ENCODE results near the gene PALM. TPM values are rescaled to one million over a fixed set of nuclear protein-coding genes. Genes with fewer than 3 reads are reported as not detected.
"Not testable (repeated sequence)": the region's sequence is repeated elsewhere in the genome, so short reads cannot be mapped to it uniquely, and the experiment has no call there.

PALM gene
- total RNA-seq, 1 donor from 2014 or later: 60.0 TPM

DNA sequence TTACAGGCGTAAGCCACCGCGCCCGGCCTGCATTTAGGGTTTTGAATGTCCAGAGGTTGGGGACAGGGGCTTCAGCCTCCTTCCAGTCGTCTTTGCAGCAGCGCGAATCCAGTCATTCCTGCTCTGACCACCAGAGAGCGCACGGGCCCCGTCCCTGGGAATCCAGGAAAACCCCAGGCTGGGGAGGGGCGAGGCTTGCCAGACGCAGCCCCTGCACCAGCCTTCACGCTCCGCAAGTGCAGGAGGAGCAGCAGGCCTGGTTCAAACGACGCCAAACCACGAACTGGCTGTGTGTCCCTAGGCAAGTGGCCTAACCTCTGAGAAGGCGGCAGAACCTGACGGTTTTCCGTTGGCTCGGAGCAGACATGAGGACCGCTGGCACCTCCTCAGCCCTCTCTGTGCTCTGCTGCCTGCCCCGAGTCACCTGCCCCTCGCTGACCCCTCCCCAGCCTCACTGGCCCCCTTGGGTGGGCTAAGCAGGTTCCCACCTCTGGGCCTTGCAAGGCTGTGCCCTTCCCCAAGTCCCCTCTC lies 43.8 kb upstream of the PALM start:
- Histone ChIP-seq H3K27ac (ENCODE audit: low read depth, low read length) (no peak overlapping the region), H3K36me3 (ENCODE audit: insufficient read depth, low read length) (no peaks in the 10 kb centered on the region), H3K9ac (ENCODE audit: low read length) (no peak overlapping the region), H3K4me3 (ENCODE audit: insufficient read depth, low read depth, low read length) (no peak overlapping the region), H3K79me2 (ENCODE audit: insufficient read depth, low read length) (peaks cover 33% of the 10 kb centered on the region), H3K9me3 (ENCODE audit: insufficient read depth, low read depth, low read length) (peaks cover 3% of the 10 kb centered on the region), H3K27me3 (ENCODE audit: insufficient read depth, low read length) (no peaks in the 10 kb centered on the region), H4K20me1 (ENCODE audit: insufficient read depth, low read length) (peaks cover 21% of the 10 kb centered on the region), H3K4me2 (ENCODE audit: low read length) (peak overlapping the region; percentile 74), H2AFZ (ENCODE audit: low read depth, low read length) (peak overlapping the region; percentile 77), H3K4me1 (ENCODE audit: insufficient read depth, low read length) (peaks cover 26% of the 10 kb centered on the region)
- H3K9me3 Mint-ChIP-seq (ENCODE audit: unreplicated experiment): peaks cover 10% of the 10 kb centered on the region
- DNase-seq (ENCODE audit: low read depth) (peak; percentile 46), FAIRE-seq (no peak)
- H3K4me1 Mint-ChIP-seq (ENCODE audit: low read depth, unreplicated experiment): peaks cover 5% of the 10 kb centered on the region
- H3K4me3 Mint-ChIP-seq (ENCODE audit: unreplicated experiment): peak overlapping the region; percentile 79
- TF ChIP-seq, protein P1, sequence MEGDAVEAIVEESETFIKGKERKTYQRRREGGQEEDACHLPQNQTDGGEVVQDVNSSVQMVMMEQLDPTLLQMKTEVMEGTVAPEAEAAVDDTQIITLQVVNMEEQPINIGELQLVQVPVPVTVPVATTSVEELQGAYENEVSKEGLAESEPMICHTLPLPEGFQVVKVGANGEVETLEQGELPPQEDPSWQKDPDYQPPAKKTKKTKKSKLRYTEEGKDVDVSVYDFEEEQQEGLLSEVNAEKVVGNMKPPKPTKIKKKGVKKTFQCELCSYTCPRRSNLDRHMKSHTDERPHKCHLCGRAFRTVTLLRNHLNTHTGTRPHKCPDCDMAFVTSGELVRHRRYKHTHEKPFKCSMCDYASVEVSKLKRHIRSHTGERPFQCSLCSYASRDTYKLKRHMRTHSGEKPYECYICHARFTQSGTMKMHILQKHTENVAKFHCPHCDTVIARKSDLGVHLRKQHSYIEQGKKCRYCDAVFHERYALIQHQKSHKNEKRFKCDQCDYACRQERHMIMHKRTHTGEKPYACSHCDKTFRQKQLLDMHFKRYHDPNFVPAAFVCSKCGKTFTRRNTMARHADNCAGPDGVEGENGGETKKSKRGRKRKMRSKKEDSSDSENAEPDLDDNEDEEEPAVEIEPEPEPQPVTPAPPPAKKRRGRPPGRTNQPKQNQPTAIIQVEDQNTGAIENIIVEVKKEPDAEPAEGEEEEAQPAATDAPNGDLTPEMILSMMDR (IDR thresholded peaks at IDR 0.05; ENCODE audit: insufficient read depth, low read depth, low read length): peak; percentile 72
- TF ChIP-seq EZH2 (IDR thresholded peaks at IDR 0.05; ENCODE audit: insufficient read depth, low read length): no peak
- H3K27ac Mint-ChIP-seq (ENCODE audit: unreplicated experiment): no peak overlapping the region
- H3K27me3 Mint-ChIP-seq (ENCODE audit: low read depth, unreplicated experiment): no peaks in the 10 kb centered on the region
- H3K36me3 Mint-ChIP-seq (ENCODE audit: low read depth, unreplicated experiment): peaks cover 8% of the 10 kb centered on the region

DNA sequence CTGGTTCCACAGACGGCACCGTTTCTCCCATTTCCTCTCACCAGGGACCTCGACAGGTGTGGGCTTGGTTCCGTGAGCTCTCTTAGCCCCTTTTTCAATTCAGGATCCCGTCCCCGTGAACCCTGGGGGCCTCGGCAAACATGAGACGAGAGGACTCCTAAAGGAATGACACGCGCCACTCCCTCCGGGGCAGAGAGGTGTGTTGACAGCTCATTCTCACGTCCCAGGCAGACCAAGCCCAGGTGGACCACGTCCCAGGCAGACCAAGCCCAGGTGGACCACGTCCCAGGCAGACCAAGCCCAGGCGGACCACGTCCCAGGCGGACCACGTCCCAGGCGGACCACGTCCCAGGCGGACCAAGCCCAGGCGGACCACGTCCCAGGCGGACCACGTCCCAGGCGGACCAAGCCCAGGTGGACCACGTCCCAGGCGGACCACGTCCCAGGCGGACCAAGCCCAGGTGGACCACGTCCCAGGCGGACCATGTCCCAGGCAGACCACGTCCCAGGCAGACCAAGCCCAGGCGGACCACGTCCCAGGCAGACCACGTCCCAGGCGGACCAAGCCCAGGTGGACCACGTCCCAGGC lies 41.7 kb upstream of the PALM start:
- DNase-seq (ENCODE audit: low read depth); FAIRE-seq; H3K27ac ChIP-seq (ENCODE audit: low read depth, low read length); H3K9ac ChIP-seq (ENCODE audit: low read length); H4K20me1 ChIP-seq (ENCODE audit: insufficient read depth, low read length); H3K27me3 Mint-ChIP-seq (ENCODE audit: low read depth, unreplicated experiment); H3K4me1 ChIP-seq (ENCODE audit: insufficient read depth, low read length); H3K4me3 Mint-ChIP-seq (ENCODE audit: unreplicated experiment); H3K36me3 Mint-ChIP-seq (ENCODE audit: low read depth, unreplicated experiment); H3K36me3 ChIP-seq (ENCODE audit: insufficient read depth, low read length); H3K27me3 ChIP-seq (ENCODE audit: insufficient read depth, low read length); H3K9me3 ChIP-seq (ENCODE audit: insufficient read depth, low read depth, low read length); H3K4me3 ChIP-seq (ENCODE audit: insufficient read depth, low read depth, low read length); H3K27ac Mint-ChIP-seq (ENCODE audit: unreplicated experiment); H3K4me1 Mint-ChIP-seq (ENCODE audit: low read depth, unreplicated experiment); H3K4me2 ChIP-seq (ENCODE audit: low read length); H2AFZ ChIP-seq (ENCODE audit: low read depth, low read length): not testable (repeated sequence)
- H3K79me2 ChIP-seq (ENCODE audit: insufficient read depth, low read length): peaks cover 12% of the 10 kb centered on the region
- peaks cover 12% of the 10 kb centered on the region for H3K9me3 Mint-ChIP-seq (ENCODE audit: unreplicated experiment)

DNA sequence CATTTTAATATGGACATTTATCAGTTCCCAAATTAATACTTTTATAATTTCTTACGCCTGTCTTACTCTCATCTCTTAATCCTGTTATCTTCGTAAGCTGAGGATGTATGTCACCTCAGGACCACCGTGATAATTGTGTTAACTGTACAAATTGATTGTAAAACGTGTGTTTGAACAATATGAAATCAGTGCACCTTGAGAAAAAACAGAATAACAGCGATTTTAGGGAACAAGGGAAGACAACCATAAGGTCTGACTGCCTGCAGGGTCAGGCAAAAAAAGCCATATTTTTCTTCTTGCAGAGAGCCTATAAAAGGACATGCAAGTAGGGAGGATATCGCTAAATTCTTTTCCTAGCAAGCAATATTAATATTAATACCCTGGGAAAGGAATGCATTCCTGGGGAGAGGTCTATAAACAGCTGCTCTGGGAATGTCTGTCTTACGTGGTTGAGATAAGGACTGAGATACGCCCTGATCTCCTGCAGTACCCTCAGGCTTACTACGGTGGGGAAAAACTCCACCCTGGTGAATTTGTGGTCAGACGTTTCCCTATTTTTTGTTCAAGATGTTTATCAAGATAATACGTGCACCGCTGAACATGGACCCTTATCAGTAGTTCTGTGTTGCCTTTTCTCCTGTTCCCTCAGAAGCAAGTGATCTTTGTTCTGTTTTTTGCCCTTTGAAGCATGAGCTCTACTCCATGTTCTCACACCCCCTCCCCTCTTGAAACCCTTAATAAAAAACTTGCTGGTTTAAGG lies 39.9 kb upstream of the PALM start:
- H3K27me3 Mint-ChIP-seq (ENCODE audit: low read depth, unreplicated experiment); H3K4me3 Mint-ChIP-seq (ENCODE audit: unreplicated experiment); H3K9ac ChIP-seq (ENCODE audit: low read length); FAIRE-seq; H3K36me3 ChIP-seq (ENCODE audit: insufficient read depth, low read length); H3K4me1 Mint-ChIP-seq (ENCODE audit: low read depth, unreplicated experiment); H3K9me3 ChIP-seq (ENCODE audit: insufficient read depth, low read depth, low read length); H3K4me3 ChIP-seq (ENCODE audit: insufficient read depth, low read depth, low read length); H2AFZ ChIP-seq (ENCODE audit: low read depth, low read length); H3K27ac Mint-ChIP-seq (ENCODE audit: unreplicated experiment); H3K4me1 ChIP-seq (ENCODE audit: insufficient read depth, low read length); H3K79me2 ChIP-seq (ENCODE audit: insufficient read depth, low read length); H3K4me2 ChIP-seq (ENCODE audit: low read length); H3K27me3 ChIP-seq (ENCODE audit: insufficient read depth, low read length); H4K20me1 ChIP-seq (ENCODE audit: insufficient read depth, low read length): not testable (repeated sequence)
- peak overlapping the region; percentile 45 for H3K27ac ChIP-seq (ENCODE audit: low read depth, low read length)
- H3K36me3 Mint-ChIP-seq (ENCODE audit: low read depth, unreplicated experiment): peaks cover 11% of the 10 kb centered on the region
- DNase-seq (ENCODE audit: low read depth): peak; percentile 64
- H3K9me3 Mint-ChIP-seq (ENCODE audit: unreplicated experiment): peaks cover 12% of the 10 kb centered on the region
